HG02870 (cell line): ENCODE results near the gene NME7.

Experiments
- ATAC-seq: cut with Tn5 transposase; IDR thresholded peaks from one replicate; pipeline ENCODE4 v1.9.1; 2021; ENCODE audit warnings: mild to moderate bottlenecking, moderate library complexity; ENCODE audit not compliant: unreplicated experiment

The NME7 gene

GRCh38 chr1:169110689-169111447 is 256.7 kb downstream of the NME7 start:
- ATAC-seq = no peak

- no peak for ATAC-seq
Measured at GRCh38 chr1:169110236-169110635, 257.4 kb downstream of the NME7 start.

- ATAC-seq = no peak
Measured at GRCh38 chr1:169109561-169110134, 257.9 kb downstream of the NME7 start.

GRCh38 chr1:169108863-169109560 is 258.6 kb downstream of the NME7 start:
- ATAC-seq = no peak

- ATAC-seq = no peak
Measured at GRCh38 chr1:169108223-169108622, 259.4 kb downstream of the NME7 start.

- no peak for ATAC-seq
Measured at GRCh38 chr1:169107603-169108208, 259.9 kb downstream of the NME7 start.

- no peak for ATAC-seq
Measured at GRCh38 chr1:169106921-169107602, 260.5 kb downstream of the NME7 start.

- peak; percentile 89 for ATAC-seq
Measured at GRCh38 chr1:169106095-169106920, 261.3 kb downstream of the NME7 start, which contains the start of gene ATP1B1. Gene ATP1B1 (plus strand): TSS chr1:169106690. CDS start chr1:169106830, 140 bp downstream.

GRCh38 chr1:169105434-169106094 is 262.0 kb downstream of the NME7 start:
- peak; percentile 30 for ATAC-seq

GRCh38 chr1:169105087-169105433 is 262.5 kb downstream of the NME7 start:
- no peak for ATAC-seq

GRCh38 chr1:169103480-169103893 is 264.1 kb downstream of the NME7 start:
- ATAC-seq = no peak

- no peak for ATAC-seq
Measured at GRCh38 chr1:169103002-169103401, 264.6 kb downstream of the NME7 start.

GRCh38 chr1:169102567-169102966 is 265.0 kb downstream of the NME7 start:
- no peak for ATAC-seq

- ATAC-seq = no peak
Measured at GRCh38 chr1:169100651-169101088, 266.9 kb downstream of the NME7 start.

- no peak for ATAC-seq
Measured at GRCh38 chr1:169100208-169100607, 267.4 kb downstream of the NME7 start.

- no peak for ATAC-seq
Measured at GRCh38 chr1:169099561-169099960, 268.0 kb downstream of the NME7 start.

- peak; percentile 60 for ATAC-seq
Measured at GRCh38 chr1:169098380-169098779, 269.2 kb downstream of the NME7 start.

- ATAC-seq = no peak
Measured at GRCh38 chr1:169094897-169095569, 272.6 kb downstream of the NME7 start.

- ATAC-seq = no peak
Measured at GRCh38 chr1:169092399-169092798, 275.2 kb downstream of the NME7 start.
